ENCODE results near the gene ATAD1. TPM values are rescaled to one million over a fixed set of nuclear protein-coding genes. Genes with fewer than 3 reads are reported as not detected.
"Not testable (repeated sequence)": the region's sequence is repeated elsewhere in the genome, so short reads cannot be mapped to it uniquely, and the experiment has no call there.

ATAD1 gene
- total RNA-seq, 1 donor from 2014 or later = 16.9 TPM

DNA sequence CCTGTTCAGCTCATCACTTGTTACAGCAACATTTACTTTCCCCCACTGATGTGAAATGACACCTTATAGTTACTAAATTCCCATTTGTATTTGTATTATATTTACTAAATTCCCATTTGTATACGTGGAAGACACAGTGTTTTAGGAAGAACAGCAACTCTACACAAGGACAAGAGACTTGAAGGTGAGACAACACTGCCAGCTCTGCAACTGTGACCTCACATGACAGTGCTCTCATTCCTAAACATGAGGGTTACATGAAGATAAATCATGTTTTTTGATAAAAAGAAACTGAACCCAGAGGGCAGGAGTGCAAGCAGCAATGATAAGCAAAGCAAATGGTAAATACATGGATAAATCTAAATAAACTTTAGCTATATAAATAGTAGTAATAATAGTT, 60.3 kb downstream of the ATAD1 start:
- DNase-seq (ENCODE audit: low read depth in 2 of 2) = no peak

DNA sequence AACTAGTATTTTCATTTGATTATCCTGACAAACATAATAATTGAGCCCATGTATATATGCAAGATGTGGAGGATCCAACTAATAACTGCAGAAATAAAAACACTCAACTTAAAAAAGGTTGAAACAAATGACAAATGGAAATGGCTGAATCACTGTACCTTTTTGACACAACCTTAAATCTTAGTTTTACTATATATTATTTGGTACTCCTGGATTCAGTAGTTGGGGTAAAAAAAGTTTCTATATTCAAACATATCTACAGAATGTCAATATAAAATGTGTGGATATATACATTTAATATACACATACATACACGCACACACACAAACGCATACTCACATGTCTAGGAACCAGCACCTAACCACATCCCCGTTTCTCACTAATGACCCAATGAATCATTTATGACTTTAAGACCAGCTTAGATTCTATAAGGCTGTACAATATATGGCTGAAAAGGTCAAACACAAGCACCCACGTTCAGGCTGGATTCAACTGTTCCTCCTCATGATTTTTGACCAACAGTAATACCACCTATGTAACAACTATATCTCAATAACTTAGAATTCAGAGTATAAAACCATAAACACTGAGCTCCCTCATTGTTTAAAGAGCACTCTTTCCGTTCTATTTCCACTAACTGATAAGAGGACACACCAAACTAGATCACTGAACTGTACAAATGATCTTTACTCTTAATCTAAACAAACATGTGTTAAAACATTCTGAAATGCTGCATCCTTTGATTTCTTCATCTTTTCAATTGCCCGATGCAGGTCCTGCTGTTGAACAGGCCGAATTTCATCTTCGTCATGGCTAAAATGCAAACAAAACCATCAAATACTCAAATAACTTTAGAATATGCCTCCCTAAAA, 63.8 kb downstream of the ATAD1 start:
- no peak for DNase-seq (ENCODE audit: low read depth in 2 of 2)

DNA sequence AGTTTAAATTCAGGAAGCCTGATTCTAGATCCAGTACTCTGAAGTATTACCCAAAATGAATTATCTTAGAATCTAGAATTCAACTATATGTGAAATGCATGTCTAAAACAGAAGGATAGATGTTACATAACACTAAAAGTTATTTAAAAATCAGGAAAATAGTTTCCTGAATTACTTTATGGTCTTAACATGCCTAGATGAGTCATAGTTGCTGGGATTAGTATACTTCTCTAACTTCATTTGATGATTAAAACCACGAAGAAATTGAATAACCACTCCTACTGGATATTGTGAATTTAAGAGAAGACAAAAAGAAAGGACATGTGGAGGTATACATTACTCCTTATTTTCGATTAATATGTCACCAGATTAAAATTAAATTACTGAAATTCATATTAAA, 65.5 kb downstream of the ATAD1 start:
- DNase-seq (ENCODE audit: low read depth in 2 of 2) = peak in 1 of 2 donors; percentile 54

DNA sequence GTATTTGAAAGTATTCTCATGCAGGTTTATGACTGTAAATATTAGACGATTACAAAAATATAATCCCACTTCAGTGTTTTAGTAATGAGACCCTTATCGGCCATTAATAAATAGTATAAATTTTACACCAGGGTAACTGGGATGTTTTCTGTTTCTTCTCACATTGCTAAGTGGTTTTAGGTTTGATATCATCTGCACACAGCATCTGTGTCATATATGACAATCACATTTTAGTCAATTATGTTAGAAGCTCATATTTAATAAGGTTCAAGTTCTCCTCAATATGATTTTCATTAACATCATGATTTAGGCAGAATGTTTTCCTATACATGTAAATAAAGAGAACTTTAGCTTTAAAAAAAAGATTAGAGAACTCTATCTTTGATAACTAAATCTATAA, 66.8 kb downstream of the ATAD1 start:
- DNase-seq (ENCODE audit: low read depth in 2 of 2) = no peak

DNA sequence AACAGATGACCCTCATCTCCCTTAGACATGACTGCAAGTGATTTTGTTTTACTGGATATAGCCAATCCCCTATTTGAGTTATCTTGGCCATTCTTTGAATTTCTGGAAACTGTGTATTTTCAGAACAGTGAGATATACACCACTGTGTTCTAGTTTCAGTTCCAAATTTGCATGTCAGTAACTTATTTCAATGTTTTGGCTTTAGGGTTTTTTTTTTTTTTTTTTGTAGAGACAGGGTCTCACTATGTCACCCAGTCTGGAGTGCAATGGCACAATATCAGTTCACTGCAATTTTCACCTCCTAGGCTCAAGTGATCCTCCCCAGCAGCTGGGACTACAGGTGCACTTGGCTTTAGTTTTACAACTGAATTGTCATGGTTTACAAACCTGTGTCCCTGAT, 67.2 kb downstream of the ATAD1 start:
- DNase-seq (ENCODE audit: low read depth in 2 of 2) = no peak

DNA sequence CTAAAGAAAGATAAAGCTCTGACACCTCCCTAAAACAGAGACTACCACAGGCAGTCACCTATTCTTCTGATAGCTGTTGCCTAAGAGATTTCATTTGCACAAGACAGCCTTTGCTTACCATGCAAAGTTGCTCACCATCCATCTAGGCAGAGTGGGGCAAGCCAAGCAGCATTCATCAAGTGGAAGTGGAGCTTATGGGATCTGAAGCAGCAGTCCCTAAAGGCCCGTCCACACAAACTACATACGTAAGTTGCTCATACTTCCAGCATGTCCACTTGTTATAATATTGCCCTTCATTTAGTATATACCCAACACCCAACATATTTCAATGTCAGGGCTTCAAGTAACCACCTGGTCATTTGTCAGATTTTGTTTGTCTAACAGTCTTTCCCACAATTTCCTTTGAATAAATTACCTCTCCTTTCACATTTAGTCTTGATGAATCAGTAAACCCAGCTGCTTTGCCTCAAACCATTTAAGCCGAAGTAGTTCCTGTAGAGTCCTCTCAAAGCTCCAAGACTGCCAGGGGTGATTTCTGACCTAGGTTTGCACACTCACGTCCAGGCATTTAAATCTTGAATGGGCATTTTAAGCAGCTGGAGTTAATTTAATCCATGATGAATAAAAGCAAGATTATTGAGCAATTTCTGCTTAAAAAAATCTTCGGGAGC, 67.9 kb downstream of the ATAD1 start:
- peak in 1 of 2 donors; percentile 63 for DNase-seq (ENCODE audit: low read depth in 2 of 2)

DNA sequence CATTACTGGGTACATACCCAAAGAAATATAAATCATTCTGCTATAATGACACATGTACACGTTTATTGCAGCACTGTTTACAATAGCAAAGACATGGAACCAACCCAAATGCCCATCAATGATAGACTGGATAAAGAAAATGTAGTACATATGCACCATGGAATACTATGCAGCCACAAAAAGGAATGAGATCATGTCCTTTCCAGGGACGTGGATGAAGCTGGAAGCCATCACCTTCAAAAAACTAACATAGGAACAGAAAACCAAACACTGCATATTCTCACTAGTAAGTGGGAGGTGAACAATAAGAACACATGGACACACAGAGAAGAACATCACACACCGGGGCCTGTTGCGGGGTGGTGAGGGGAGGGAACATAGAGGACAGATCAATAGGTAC, 69.8 kb downstream of the ATAD1 start:
- DNase-seq (ENCODE audit: low read depth in 2 of 2) = not testable (repeated sequence)

DNA sequence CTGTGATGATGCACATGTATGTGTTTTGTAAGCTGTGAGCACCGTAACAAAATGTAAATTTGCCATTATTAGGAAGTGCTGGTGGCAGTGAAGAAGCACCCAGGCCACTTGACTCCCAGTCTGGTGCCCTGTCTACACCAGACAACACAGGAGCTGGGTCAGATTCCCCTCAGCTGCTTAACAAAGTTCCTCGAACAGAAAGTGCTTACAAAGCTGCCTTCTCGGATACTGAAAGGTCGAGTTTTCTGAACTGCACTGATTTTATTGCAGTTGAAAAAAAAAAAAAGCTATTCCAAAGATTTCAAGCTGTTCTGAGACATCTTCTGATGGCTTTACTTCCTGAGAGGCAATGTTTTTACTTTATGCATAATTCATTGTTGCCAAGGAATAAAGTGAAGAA, 71.1 kb downstream of the ATAD1 start:
- no peak for DNase-seq (ENCODE audit: low read depth in 2 of 2)

DNA sequence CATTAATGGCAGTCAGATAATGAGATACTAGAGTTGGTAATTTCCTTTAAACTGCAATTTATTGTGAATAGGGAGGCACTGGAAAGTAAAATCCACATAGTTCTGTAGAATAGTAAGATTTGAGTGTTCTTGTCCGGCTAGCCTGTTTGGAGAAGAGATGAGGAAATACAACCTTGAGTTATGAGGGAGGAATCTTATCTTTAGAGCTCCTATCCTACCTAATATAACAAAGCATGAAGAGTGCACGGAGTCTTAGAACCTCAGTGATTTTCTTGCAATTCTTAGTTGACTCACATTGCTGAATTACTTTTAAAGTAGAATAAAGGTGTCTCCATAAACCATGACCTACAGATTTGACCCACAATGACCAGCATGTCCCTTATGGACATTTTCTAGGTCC, 73.4 kb downstream of the ATAD1 start:
- DNase-seq (ENCODE audit: low read depth in 2 of 2) = no peak

DNA sequence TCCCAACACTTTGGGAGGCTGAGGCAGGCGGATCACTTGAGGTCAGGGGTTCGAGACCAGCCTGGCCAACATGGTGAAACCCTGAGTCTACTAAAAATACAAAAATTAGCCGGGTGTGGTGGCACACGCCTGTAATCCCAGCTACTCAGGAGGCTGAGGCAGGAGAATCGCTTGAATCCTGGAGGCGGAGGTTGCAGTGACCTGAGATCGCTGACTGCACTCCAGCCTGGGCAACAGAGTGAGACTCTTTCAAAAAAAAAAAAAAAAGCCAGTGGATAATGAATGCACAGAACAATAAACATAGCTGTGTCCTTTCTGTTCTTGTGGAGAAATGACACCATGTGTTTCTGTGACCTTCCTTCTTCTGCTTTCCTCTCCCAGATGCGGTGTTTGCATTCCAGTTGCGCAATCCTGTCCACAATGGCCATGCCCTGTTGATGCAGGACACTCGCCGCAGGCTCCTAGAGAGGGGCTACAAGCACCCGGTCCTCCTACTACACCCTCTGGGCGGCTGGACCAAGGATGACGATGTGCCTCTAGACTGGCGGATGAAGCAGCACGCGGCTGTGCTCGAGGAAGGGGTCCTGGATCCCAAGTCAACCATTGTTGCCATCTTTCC, 74.9 kb downstream of the ATAD1 start:
- DNase-seq (ENCODE audit: low read depth in 2 of 2) = not testable (repeated sequence)

DNA sequence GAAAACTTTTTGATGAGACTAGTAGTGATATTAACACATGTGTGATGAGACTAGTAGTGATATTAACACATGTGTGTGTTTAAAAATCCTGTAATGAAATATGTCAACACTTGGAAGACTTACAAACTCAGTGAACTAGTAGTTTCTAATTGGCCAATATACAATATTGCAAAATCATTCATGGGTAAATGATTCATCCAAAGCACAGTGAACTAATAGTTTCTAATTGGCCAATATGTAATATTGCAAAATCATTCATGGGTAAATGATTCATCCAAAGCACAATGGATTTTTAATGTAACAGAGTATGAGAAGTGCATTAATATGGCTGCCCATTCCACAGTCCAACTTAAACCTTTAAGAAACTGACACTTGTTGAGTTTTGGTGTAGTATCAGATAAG, 77.8 kb downstream of the ATAD1 start:
- peak in 1 of 2 donors; percentile 23 for DNase-seq (ENCODE audit: low read depth in 2 of 2)

DNA sequence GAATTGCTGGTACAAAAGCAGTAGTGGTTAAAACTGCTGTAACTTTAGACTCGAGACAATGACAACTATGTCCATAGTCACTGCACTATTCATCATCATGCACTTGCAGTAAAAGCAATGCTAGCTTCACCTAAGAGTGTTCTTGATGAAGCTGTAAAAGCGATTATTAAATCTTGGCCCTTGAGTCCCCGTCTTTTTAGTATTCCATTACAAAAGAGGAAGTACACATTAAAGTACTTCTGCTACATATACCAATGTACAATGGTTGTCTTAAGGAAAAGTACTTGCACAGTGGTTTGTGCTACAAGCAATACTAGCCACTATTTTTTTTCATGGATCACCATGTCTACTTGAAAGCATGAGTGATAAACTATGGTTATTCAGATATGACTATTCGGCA, 78.3 kb downstream of the ATAD1 start:
- DNase-seq (ENCODE audit: low read depth in 2 of 2) = no peak

DNA sequence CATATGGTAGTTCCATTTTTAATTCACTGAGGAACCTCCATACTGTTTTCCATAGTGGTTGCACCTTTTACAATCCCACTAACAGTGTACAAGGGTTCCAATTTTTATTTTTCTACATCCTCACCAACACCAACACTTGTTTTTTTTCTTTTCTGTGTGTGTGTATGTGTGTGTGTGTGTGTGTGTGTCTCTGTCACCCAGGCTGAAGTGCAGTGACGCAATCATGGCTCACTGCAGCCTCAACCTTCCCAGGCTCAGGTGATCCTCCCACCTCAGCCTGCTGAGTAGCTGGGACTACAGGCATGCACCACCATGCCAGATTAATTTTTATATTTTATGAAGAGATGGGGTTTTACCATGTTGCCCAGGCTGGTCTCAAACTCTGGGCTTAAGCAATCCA, 79.8 kb downstream of the ATAD1 start:
- not testable (repeated sequence) for DNase-seq (ENCODE audit: low read depth in 2 of 2)

DNA sequence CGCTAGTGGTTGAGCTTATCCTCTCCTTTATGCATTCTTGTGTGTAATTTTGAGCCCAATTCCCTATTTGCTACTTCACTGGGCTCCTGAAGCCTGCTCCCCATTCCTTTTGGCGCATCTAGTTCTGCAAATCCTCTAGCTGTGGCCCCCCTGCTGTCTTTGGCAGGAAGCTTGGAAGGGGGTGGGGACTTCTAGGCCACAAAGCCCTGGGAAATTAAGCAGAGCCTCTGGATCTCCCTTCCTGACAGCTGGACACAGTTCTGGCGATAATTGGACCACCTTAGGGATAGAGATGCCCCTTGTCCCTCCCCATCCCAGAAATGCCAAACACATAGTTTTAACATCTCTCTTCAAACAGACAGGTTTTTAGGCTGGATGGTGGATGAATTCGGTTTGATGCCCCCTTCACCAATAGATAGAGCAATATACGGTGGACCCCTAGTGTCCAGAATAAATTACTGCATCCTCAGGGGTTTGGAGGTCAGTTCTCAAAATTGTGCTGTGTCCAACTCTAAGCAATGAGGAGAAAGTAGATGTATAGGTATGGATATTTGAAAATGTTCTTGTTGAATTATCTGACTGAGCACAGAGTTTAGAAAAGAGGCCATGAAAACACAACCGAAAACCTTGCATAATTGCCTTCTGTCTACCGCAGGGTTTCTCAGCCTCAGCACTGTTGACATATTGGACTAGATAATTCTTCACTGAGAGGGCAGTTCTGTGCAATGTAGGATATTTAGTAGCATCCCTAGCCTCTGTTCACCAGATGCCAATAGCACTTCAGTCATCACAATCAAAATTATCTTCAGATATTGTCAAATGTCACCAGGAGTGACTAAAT, 82.8 kb downstream of the ATAD1 start:
- peak; percentile 58 to 72 for DNase-seq (ENCODE audit: low read depth in 2 of 2)

DNA sequence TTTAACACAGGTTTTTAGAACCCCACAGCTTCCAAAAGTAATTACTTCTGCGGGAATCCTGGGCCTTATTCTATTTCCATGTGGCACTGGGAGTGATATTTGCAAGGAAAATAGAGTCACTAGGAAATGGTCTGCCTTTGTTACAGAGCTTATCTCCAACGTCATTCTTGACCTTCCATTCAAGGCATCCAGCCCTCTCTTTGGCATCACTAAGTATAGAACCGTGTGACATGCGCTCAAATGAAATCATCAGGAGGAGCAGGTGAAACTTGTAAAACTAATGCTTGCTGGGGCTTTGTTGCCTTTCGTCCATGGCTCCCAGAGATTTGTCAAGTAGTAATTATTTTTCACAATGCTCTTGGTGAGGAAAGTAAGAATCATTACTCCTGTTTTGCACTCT, 84.9 kb downstream of the ATAD1 start:
- DNase-seq (ENCODE audit: low read depth in 2 of 2) = peak; percentile 42 to 57

DNA sequence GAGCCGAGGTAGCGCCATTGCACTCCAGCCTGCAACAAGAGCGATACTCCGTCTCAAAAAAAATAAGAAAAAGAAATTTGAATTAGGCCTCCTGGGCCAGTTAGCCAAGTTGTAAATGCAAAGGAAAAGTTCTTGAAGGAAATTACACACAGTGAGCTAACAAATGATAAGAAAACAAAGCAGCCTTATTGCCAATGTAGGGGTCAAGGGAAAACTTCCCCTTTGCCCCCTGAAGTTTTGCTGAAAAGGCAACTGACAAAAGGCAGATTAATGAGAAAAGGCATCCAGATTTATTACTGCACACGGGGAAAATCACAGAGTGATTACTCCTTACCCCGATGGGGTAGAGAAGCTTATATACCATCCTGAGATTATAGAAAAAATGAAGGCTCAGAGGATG, 88.1 kb downstream of the ATAD1 start:
- no peak for DNase-seq (ENCODE audit: low read depth in 2 of 2)

DNA sequence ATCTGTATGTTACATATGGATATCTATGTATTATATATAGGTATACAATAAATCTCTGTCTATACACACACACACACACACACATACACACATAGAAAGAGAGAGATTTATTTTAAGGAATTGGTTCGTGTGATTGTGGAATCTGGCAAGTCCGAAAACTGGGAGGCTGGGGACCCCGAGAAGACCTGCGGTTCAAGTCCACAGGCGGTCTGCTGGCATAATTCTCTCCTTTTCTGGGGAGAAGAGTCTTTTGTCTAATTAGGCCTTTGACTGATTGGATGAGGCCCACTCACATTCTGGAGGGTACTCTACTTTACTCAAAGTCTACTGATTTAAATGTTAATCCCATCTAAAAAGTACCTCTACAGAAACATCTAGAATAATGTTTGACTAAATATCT, 93.2 kb downstream of the ATAD1 start:
- DNase-seq (ENCODE audit: low read depth in 2 of 2) = no peak

DNA sequence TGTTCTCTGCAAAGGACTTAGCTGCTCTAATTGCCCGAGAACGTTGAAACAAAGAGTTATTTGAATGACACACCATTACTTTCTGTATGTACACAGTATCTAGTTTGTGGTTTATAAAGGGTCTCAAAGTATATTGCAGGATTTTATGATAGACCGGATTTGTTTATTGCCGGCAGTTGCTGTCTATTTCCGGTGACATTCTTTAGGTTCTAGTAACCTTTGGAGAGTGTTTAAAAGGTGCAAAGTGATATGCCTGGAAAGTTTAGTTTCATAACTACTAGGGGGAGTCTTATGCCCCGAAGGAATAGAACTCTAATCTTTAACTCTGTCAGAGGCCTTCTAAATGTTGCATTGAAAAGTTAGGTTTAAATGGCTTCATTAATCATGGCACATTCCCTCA, 94.5 kb downstream of the ATAD1 start:
- DNase-seq (ENCODE audit: low read depth in 2 of 2) = peak in 1 of 2 donors; percentile 44

DNA sequence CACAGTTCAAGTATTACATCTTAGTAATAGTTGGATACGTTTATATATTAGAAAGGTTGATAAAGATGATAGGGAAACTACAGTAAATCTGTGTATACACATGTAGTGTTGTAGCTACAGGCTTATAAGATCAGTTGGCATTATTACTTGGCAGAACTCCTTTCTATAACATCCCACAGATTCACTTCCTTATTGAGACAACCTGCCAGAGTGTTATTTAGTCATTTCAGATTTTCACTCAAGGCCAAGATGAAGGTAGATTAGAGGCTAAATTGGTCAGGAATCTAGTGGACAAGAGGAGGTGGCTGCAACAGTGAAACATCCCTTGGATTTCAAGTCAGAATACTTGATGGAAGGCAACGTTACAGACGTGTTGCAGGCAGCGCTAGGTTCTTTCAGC, 95.3 kb downstream of the ATAD1 start:
- DNase-seq (ENCODE audit: low read depth in 2 of 2) = no peak

DNA sequence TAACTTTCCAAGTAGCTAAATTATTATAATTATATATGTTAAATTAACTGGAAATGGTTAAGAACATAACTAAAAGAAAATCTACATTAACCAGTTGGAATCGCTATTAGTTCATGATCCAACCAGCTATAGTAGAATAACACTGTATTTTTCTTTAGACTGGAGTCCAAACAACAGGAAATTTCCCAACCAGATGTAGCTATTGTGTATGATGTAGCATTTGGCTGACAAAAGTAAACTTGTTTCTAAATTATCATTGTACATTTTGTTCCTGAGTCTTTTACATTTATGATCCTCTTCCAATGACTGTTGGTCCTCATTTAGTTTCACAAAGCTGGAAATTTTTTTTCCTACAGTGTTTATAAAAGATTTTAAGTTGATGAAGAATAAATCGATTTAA, 96.2 kb downstream of the ATAD1 start:
- DNase-seq (ENCODE audit: low read depth in 2 of 2) = peak; percentile 41 to 82

DNA sequence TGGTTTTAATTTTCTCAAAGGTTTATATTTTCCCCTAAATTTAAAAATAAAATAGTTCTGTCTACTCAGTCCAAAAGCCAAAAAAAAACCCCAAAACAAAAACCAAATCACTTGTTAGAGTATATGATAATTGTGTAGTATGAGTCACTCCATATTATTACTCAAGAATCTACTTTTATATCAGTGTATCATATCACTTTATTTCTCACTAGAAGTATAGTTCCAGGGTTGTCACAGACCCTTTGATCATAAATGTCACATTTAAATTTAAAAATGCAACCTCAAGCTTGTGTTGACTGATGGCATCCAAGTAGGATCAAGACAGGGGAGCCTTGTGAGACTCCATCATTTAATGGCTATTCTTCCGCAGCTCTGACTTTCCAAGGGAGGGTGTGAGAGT, 97.4 kb downstream of the ATAD1 start:
- DNase-seq (ENCODE audit: low read depth in 2 of 2) = no peak

DNA sequence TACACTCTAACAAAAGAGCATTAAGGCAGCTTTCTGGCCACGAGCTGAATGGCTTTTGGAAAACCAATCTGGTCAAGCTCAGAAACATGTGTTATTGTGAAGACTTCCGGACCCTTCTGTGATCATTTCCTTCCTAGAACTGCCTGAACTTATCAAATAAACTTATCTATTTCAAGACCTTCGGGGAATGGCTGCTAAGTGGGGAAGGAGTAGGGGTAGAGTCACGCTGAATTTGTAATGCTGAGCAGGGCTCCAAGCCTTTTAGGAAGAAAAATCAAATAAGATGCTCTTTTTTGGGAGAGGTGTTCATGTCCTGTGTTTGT, 101.7 kb downstream of the ATAD1 start:
- DNase-seq (ENCODE audit: low read depth in 2 of 2) = peak in 1 of 2 donors; percentile 84

Measured in lung microvascular endothelial cell (primary cell).